Breast epithelium (tissue), 3 donors: Measurements from ENCODE around the gene ARAF.

ENCODE experiments used
- CTCF ChIP-seq, 3 donors: fragments of 450-650 bp; IDR thresholded peaks; one replicate each; pipeline ENCODE4 v1.5.1; 2016 to 2017; ENCODE audit warnings: antibody characterized with exemption in 3 of 3, mild to moderate bottlenecking in 3 of 3, moderate library complexity in 3 of 3
- POLR2A ChIP-seq: fragments of 450-650 bp; IDR thresholded peaks from one replicate; pipeline ENCODE4 v1.6.1; 2016; ENCODE audit warnings: antibody characterized with exemption, mild to moderate bottlenecking, moderate library complexity
- POLR2AphosphoS5 ChIP-seq, 3 donors: sonication (generic); formaldehyde crosslinking; IDR thresholded peaks; one replicate each; pipeline ENCODE4 v1.6.1; 2017; ENCODE audit warnings: antibody characterized with exemption in 3 of 3

GRCh38 chrX:47585273-47585672, 24.3 kb downstream of the ARAF start:
- TF ChIP-seq CTCF (IDR thresholded peaks at IDR 0.05) (no peak), POLR2AphosphoS5 (IDR thresholded peaks at IDR 0.05) (no peak), POLR2A (no peak)
